Measurements from ENCODE around the gene CARMIL1.

The CARMIL1 gene

DNA sequence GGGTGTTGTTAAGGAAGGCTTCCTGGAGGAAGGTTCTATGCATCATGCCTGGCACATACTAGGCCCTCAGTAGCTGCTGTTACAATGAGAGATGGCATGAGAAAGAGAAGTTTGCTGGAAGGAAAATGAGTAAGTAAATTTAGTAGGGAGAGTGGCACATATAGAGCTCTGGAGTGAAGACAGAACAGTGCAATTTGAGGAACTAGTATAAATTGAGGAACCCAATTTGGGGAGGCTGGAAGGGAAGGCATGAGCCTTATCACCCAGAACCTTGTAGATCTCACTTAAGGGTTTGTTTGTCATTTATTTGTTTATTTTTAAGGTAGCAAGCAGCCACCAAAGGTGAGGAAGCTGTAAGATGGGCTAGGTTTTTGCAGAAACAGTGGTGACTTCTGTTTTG, 285.8 kb downstream of the CARMIL1 start:
- H4K12ac ChIP-seq (ENCODE audit: low read depth, low read length), result no peak overlapping the region
- no peak overlapping the region for H2BK5ac ChIP-seq (ENCODE audit: low read depth, low read length, poor library complexity)
- no peak overlapping the region for H2BK120ac ChIP-seq (ENCODE audit: insufficient read depth, low read length, poor library complexity)
- no peak overlapping the region for H4K91ac ChIP-seq (ENCODE audit: low read depth, low read length)
- H2AK5ac ChIP-seq (ENCODE audit: low read length), result no peak overlapping the region
- H3K18ac ChIP-seq (ENCODE audit: low read length), result no peak overlapping the region
- no peak overlapping the region for H3K4ac ChIP-seq (ENCODE audit: low read depth, low read length)
- no peak overlapping the region for H4K8ac ChIP-seq (ENCODE audit: low read depth, low read length)
- H2BK12ac ChIP-seq (ENCODE audit: low read length), result no peak overlapping the region
- no peaks in the 10 kb centered on the region for H3K4me1 ChIP-seq (ENCODE audit: control insufficient read depth in 1 of 2, insufficient read depth in 2 of 2, low read length in 2 of 2)
- no peak for DNase-seq
- no peaks in the 10 kb centered on the region for H3K36me3 ChIP-seq (ENCODE audit: control insufficient read depth in 1 of 2, insufficient read depth in 2 of 2, low read length in 2 of 2)
- H3K27me3 ChIP-seq (ENCODE audit: insufficient read depth, low read length), result no peaks in the 10 kb centered on the region
- no peak overlapping the region for H2AFZ ChIP-seq (ENCODE audit: insufficient read depth, low read length, poor library complexity)
- no peak overlapping the region for H3K4me2 ChIP-seq (ENCODE audit: low read length)
- no peak overlapping the region for H3K14ac ChIP-seq (ENCODE audit: low read length)
- no peak overlapping the region for H3K23ac ChIP-seq (ENCODE audit: low read length)
- H3K9ac ChIP-seq (ENCODE audit: low read length), result no peak overlapping the region
- H3K79me1 ChIP-seq (ENCODE audit: low read length), result no peaks in the 10 kb centered on the region
- no peak overlapping the region for H3K4me3 ChIP-seq (ENCODE audit: low read depth, low read length)
- no peaks in the 10 kb centered on the region for H3K9me3 ChIP-seq (ENCODE audit: insufficient read depth, low read depth, low read length)
- H3K27ac ChIP-seq (ENCODE audit: low read depth, low read length), result no peak overlapping the region
- H3K79me2 ChIP-seq (ENCODE audit: control insufficient read depth, insufficient read depth, low read length, poor library complexity), result no peaks in the 10 kb centered on the region

- Histone ChIP-seq H3K36me3 (ENCODE audit: control insufficient read depth in 1 of 2, insufficient read depth in 2 of 2, low read length in 2 of 2) (no peaks in the 10 kb centered on the region), H3K14ac (ENCODE audit: low read length) (no peak overlapping the region), H3K27ac (ENCODE audit: low read depth, low read length) (no peak overlapping the region), H3K18ac (ENCODE audit: low read length) (no peak overlapping the region), H3K79me2 (ENCODE audit: control insufficient read depth, insufficient read depth, low read length, poor library complexity) (no peaks in the 10 kb centered on the region), H3K27me3 (ENCODE audit: insufficient read depth, low read length) (no peaks in the 10 kb centered on the region), H2AK5ac (ENCODE audit: low read length) (no peak overlapping the region), H3K9ac (ENCODE audit: low read length) (no peak overlapping the region), H3K4me3 (ENCODE audit: low read depth, low read length) (no peak overlapping the region), H4K91ac (ENCODE audit: low read depth, low read length) (no peak overlapping the region), H3K79me1 (ENCODE audit: low read length) (no peaks in the 10 kb centered on the region), H3K4ac (ENCODE audit: low read depth, low read length) (no peak overlapping the region), H3K23ac (ENCODE audit: low read length) (no peak overlapping the region), H4K8ac (ENCODE audit: low read depth, low read length) (no peak overlapping the region), H4K12ac (ENCODE audit: low read depth, low read length) (no peak overlapping the region), H2BK5ac (ENCODE audit: low read depth, low read length, poor library complexity) (no peak overlapping the region), H3K4me2 (ENCODE audit: low read length) (no peak overlapping the region), H2AFZ (ENCODE audit: insufficient read depth, low read length, poor library complexity) (no peak overlapping the region), H2BK120ac (ENCODE audit: insufficient read depth, low read length, poor library complexity) (no peak overlapping the region), H3K4me1 (ENCODE audit: control insufficient read depth in 1 of 2, insufficient read depth in 2 of 2, low read length in 2 of 2) (no peaks in the 10 kb centered on the region), H2BK12ac (ENCODE audit: low read length) (no peak overlapping the region), H3K9me3 (ENCODE audit: insufficient read depth, low read depth, low read length) (no peaks in the 10 kb centered on the region)
- no CpG with 5 or more reads among the region's 2 CpGs for WGBS (ENCODE audit: extremely low coverage, insufficient coverage, insufficient read length)
- DNase-seq, result no peak
Observed at GRCh38 chr6:25570578-25570977, 291.4 kb downstream of the CARMIL1 start.

DNA sequence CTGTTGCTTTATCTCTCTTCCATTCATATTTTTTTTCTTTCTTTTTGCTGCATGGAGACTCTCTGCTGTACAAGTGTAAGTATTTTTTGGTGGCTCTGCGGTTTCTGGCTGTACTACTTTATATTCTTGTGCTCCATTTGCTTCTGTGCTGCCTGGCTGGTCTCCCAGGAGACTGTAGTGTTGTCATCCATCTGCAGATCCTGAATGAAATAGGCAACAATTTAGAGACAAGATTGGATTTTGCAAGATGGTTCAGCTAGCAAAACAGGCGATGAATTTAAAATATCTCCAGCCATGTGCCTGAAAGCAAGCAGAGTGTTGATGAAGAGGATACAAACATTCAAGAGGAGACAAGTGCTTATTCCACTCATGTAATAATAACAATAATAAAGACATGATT, 297.7 kb downstream of the CARMIL1 start:
- Histone ChIP-seq H4K12ac (ENCODE audit: low read depth, low read length) (no peak overlapping the region), H3K79me1 (ENCODE audit: low read length) (no peaks in the 10 kb centered on the region), H2BK12ac (ENCODE audit: low read length) (no peak overlapping the region), H3K27me3 (ENCODE audit: insufficient read depth, low read length) (no peaks in the 10 kb centered on the region), H2BK120ac (ENCODE audit: insufficient read depth, low read length, poor library complexity) (no peak overlapping the region), H3K79me2 (ENCODE audit: control insufficient read depth, insufficient read depth, low read length, poor library complexity) (no peaks in the 10 kb centered on the region), H3K27ac (ENCODE audit: low read depth, low read length) (no peak overlapping the region), H3K23ac (ENCODE audit: low read length) (no peak overlapping the region), H2AK5ac (ENCODE audit: low read length) (no peak overlapping the region), H3K36me3 (ENCODE audit: control insufficient read depth in 1 of 2, insufficient read depth in 2 of 2, low read length in 2 of 2) (no peaks in the 10 kb centered on the region), H3K9ac (ENCODE audit: low read length) (no peak overlapping the region), H3K4me2 (ENCODE audit: low read length) (no peak overlapping the region), H3K4ac (ENCODE audit: low read depth, low read length) (no peak overlapping the region), H4K91ac (ENCODE audit: low read depth, low read length) (no peak overlapping the region), H2BK5ac (ENCODE audit: low read depth, low read length, poor library complexity) (no peak overlapping the region), H3K4me3 (ENCODE audit: low read depth, low read length) (no peak overlapping the region), H3K18ac (ENCODE audit: low read length) (no peak overlapping the region), H4K8ac (ENCODE audit: low read depth, low read length) (no peak overlapping the region), H2AFZ (ENCODE audit: insufficient read depth, low read length, poor library complexity) (no peak overlapping the region), H3K4me1 (ENCODE audit: control insufficient read depth in 1 of 2, insufficient read depth in 2 of 2, low read length in 2 of 2) (no peaks in the 10 kb centered on the region), H3K9me3 (ENCODE audit: insufficient read depth, low read depth, low read length) (no peaks in the 10 kb centered on the region), H3K14ac (ENCODE audit: low read length) (no peak overlapping the region)
- no CpG with 5 or more reads among the region's 2 CpGs for WGBS (ENCODE audit: extremely low coverage, insufficient coverage, insufficient read length)
- no peak for DNase-seq

DNA sequence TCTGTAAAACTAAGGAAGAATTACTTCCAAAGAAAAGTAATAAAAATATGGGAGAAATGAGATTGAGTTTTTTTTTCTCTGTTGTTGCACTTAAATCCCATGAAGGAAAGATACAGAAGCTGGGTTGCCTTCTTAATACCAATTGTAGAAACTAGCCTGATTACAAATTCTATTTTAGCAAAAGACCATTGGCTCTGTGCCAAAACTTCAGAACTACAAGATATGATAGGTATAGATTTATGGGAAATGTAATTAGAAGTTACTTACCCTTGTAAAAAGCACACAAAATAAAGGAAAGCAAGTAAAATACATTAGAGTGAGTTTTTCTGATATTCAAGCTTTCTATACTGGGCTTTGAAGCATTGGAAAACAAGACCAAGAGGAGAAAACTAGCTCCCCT, 299.4 kb downstream of the CARMIL1 start:
- Histone ChIP-seq H4K12ac (ENCODE audit: low read depth, low read length) (no peak overlapping the region), H3K9me3 (ENCODE audit: insufficient read depth, low read depth, low read length) (no peaks in the 10 kb centered on the region), H2BK5ac (ENCODE audit: low read depth, low read length, poor library complexity) (no peak overlapping the region)

More for the DNA sequence above, 299.4 kb downstream of the CARMIL1 start:
- Histone ChIP-seq H2AK5ac (ENCODE audit: low read length) (no peak overlapping the region), H3K4me1 (ENCODE audit: control insufficient read depth in 1 of 2, insufficient read depth in 2 of 2, low read length in 2 of 2) (peaks cover 2 to 4% of the 10 kb centered on the region in 2 experiments), H3K36me3 (ENCODE audit: control insufficient read depth in 1 of 2, insufficient read depth in 2 of 2, low read length in 2 of 2) (no peaks in the 10 kb centered on the region), H3K4ac (ENCODE audit: low read depth, low read length) (no peak overlapping the region), H3K9ac (ENCODE audit: low read length) (no peak overlapping the region), H2BK120ac (ENCODE audit: insufficient read depth, low read length, poor library complexity) (no peak overlapping the region), H3K4me3 (ENCODE audit: low read depth, low read length) (no peak overlapping the region), H3K4me2 (ENCODE audit: low read length) (no peak overlapping the region), H4K8ac (ENCODE audit: low read depth, low read length) (no peak overlapping the region), H3K79me2 (ENCODE audit: control insufficient read depth, insufficient read depth, low read length, poor library complexity) (no peaks in the 10 kb centered on the region), H2BK12ac (ENCODE audit: low read length) (no peak overlapping the region), H3K18ac (ENCODE audit: low read length) (no peak overlapping the region), H4K91ac (ENCODE audit: low read depth, low read length) (no peak overlapping the region), H3K14ac (ENCODE audit: low read length) (no peak overlapping the region), H3K79me1 (ENCODE audit: low read length) (no peaks in the 10 kb centered on the region), H3K27me3 (ENCODE audit: insufficient read depth, low read length) (no peaks in the 10 kb centered on the region), H3K27ac (ENCODE audit: low read depth, low read length) (no peak overlapping the region), H3K23ac (ENCODE audit: low read length) (no peak overlapping the region), H2AFZ (ENCODE audit: insufficient read depth, low read length, poor library complexity) (no peak overlapping the region)
- no peak for DNase-seq
